MM.1S (cell line): ENCODE data around the gene DCTN5.

Source experiments
- DNase-seq: peaks from one replicate; pipeline ENCODE4 v3.0.0-alpha.2; 2015
- H2AFZ ChIP-seq: fragments of 300-600 bp; sonication (generic); 2 replicates; pipeline ENCODE4 v1.6.0; 2016; ENCODE audit warnings: antibody characterized with exemption, low read length
- H3F3A ChIP-seq: fragments of 300-600 bp; sonication (generic); 2 replicates; pipeline ENCODE4 v1.6.1; 2016; ENCODE audit warnings: mild to moderate bottlenecking, antibody characterized with exemption, low read length, moderate library complexity, mixed read lengths; ENCODE audit not compliant: insufficient read depth
- H3K27ac ChIP-seq: fragments of 300-600 bp; sonication (generic); 2 replicates; pipeline ENCODE4 v1.5.1; 2016; ENCODE audit warnings: mild to moderate bottlenecking, low read length
- H3K27me3 ChIP-seq: fragments of 300-600 bp; sonication (generic); replicated peaks from 2 replicates; pipeline ENCODE4 v1.6.0; 2016; ENCODE audit warnings: low read length; ENCODE audit not compliant: insufficient read depth
- H3K36me3 ChIP-seq: fragments of 300-600 bp; sonication (generic); replicated peaks from 2 replicates; pipeline ENCODE4 v1.6.1; 2016; ENCODE audit warnings: mild to moderate bottlenecking, low read length, mixed read lengths; ENCODE audit not compliant: insufficient read depth
- H3K4me1 ChIP-seq: fragments of 300-600 bp; sonication (generic); 2 replicates; pipeline ENCODE4 v1.6.1; 2016; ENCODE audit warnings: low read length, mixed read lengths
- H3K4me2 ChIP-seq: fragments of 300-600 bp; sonication (generic); 2 replicates; pipeline ENCODE4 v1.6.0; 2016; ENCODE audit warnings: low read depth, low read length
- H3K4me3 ChIP-seq: fragments of 300-600 bp; sonication (generic); 2 replicates; pipeline ENCODE4 v1.5.1; 2016; ENCODE audit warnings: low read length, mixed read lengths
- H3K79me2 ChIP-seq: fragments of 300-600 bp; sonication (generic); 2 replicates; pipeline ENCODE4 v1.6.1; 2016; ENCODE audit warnings: mixed run types, low read length, mixed read lengths
- H3K9ac ChIP-seq: fragments of 300-600 bp; sonication (generic); 2 replicates; pipeline ENCODE4 v1.6.1; 2016; ENCODE audit warnings: low read length, mixed read lengths
- H3K9me2 ChIP-seq: fragments of 300-600 bp; sonication (generic); replicated peaks from 2 replicates; pipeline ENCODE4 v1.6.1; 2016; ENCODE audit warnings: mild to moderate bottlenecking, low read length, mixed read lengths; ENCODE audit not compliant: insufficient read depth
- H3K9me3 ChIP-seq: fragments of 300-600 bp; sonication (generic); replicated peaks from 2 replicates; pipeline ENCODE4 v1.6.1; 2016; ENCODE audit warnings: mild to moderate bottlenecking, low read length, mixed read lengths; ENCODE audit not compliant: insufficient read depth
- H4K20me1 ChIP-seq: fragments of 300-600 bp; sonication (generic); 2 replicates; pipeline ENCODE4 v1.6.1; 2016; ENCODE audit warnings: mild to moderate bottlenecking, low read length, moderate library complexity, mixed read lengths; ENCODE audit not compliant: insufficient read depth
- CTCF ChIP-seq: fragments of 300-600 bp; sonication (generic); IDR thresholded peaks from 2 replicates; pipeline ENCODE4 v1.5.1; 2016; ENCODE audit warnings: antibody characterized with exemption, low read length, mixed read lengths
- EZH2 ChIP-seq: fragments of 300-600 bp; sonication (generic); optimal IDR thresholded peaks from 2 replicates; pipeline ENCODE3; 2017; ENCODE audit warnings: low read depth, mild to moderate bottlenecking, antibody characterized with exemption, low read length, mixed read lengths
- EZH2phosphoT487 ChIP-seq: fragments of 300-600 bp; sonication (generic); IDR thresholded peaks from 2 replicates; pipeline ENCODE4 v1.6.1; 2018; ENCODE audit warnings: antibody characterized with exemption, low read length

Gene DCTN5

DNA sequence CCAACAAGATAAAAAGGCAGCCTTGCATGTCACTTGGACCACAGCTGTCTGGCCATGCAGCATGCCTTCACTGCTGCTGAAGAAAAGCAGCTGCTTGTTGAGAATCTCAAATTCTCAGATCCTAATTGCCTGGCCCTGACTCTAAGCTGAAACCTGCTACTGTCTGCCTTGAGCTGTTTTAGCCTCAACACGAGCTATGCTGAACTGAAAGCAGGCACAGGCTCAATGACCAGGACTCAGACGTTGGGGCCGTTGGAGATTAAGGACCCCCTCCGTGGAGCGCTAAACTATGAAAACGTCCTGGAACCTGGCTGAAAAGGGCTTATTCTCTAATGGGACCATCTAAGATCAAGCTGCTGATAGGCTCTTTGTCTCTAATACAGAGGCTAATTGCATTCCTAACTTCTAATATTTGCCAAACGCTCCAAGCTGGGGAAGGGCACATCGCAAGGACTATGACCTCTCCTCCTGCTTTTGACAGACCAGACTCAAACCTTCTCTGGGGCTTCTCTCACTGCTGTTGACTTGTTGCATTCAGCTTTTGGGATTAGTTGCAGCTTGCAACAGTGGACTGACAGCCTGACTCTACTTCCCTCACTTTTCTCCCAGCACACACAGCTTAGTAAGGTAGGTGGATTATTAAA lies 32.8 kb downstream of the DCTN5 start:
- Histone ChIP-seq H3K4me2 (no peak overlapping the region), H3K36me3 (no peaks in the 10 kb centered on the region), H3F3A (no peaks in the 10 kb centered on the region), H3K27me3 (no peaks in the 10 kb centered on the region), H4K20me1 (no peaks in the 10 kb centered on the region), H3K9ac (no peak overlapping the region), H3K9me2 (no peaks in the 10 kb centered on the region), H3K4me3 (no peak overlapping the region), H3K79me2 (peaks cover 5% of the 10 kb centered on the region), H3K4me1 (0 out of 2 replicates have a peak, but pooled peaks cover 3% of the 10 kb centered on the region), H3K27ac (no peak overlapping the region), H2AFZ (no peak overlapping the region), H3K9me3 (no peaks in the 10 kb centered on the region)
- no peak for DNase-seq
- TF ChIP-seq EZH2phosphoT487 (no peak), EZH2 (no peak), CTCF (no peak)

DNA sequence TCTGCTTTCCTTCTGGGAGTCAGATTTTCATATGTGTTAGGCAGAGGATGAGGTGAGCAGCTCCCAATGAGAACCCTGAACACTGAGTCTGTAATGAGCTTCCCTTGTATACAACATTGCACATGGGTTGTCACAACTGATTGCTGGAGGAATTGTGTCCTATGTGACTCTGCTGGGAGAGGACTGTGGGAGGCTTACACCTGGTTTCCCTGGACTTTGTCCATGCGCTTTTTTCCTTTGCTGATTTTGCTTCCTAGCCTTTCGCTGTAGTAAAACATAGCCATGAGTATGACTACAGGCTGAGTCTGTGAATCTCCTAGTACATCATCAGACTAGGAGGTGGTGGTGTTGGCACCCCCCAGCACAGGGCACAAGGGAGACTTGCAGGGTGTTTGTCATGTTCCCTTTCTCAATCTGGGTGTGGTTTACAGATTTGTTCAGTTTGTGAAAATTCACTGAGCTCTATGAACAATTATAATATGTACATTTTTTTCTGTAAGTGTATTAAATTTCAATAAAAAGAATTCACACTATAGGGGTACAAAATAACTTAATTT lies 35.7 kb downstream of the DCTN5 start:
- Histone ChIP-seq H2AFZ (no peak overlapping the region), H3K9me3 (no peaks in the 10 kb centered on the region), H3K27ac (no peak overlapping the region), H4K20me1 (no peaks in the 10 kb centered on the region), H3K27me3 (no peaks in the 10 kb centered on the region), H3K9me2 (no peaks in the 10 kb centered on the region), H3F3A (no peaks in the 10 kb centered on the region; the same call in 1 of the 2 replicates), H3K4me1 (peaks cover 14% of the 10 kb centered on the region), H3K36me3 (peaks cover 7% of the 10 kb centered on the region; the same call in 1 of the 2 replicates), H3K79me2 (peaks cover 34% of the 10 kb centered on the region), H3K4me2 (no peak overlapping the region), H3K4me3 (no peak overlapping the region), H3K9ac (no peak overlapping the region)
- no peak for DNase-seq
- TF ChIP-seq CTCF (no peak), EZH2 (no peak), EZH2phosphoT487 (no peak)

DNA sequence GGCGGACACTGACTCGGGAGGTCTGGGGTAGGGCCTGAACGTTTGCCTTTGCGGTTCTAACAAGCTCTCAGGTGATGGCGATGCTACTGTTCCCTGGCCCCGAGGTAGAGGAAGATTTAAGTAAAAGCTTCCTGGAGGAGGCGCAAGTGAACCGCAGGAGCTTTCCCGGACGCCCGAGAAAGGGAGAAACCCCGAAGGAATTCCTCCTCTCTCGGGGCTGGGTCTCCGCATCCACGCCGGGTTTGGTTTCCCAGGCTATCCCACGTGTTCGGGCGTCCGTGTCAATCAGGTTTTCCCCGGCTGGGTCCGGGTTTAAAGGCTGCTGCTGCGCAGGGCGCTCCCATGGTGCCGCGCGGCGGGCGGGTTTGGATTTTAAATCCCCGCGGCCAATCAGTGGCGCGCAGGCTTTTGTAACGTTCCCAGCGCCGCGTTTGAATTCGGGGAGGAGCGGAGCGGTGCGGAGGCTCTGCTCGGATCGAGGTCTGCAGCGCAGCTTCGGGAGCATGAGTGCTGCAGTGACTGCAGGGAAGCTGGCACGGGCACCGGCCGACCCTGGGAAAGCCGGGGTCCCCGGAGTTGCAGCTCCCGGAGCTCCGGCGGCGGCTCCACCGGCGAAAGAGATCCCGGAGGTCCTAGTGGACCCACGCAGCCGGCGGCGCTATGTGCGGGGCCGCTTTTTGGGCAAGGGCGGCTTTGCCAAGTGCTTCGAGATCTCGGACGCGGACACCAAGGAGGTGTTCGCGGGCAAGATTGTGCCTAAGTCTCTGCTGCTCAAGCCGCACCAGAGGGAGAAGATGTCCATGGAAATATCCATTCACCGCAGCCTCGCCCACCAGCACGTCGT lies 37.4 kb downstream of the DCTN5 start, which contains the start of gene PLK1:
TSS of gene PLK1 (plus strand) at position 460 of the 844 bp plus-strand sequence. CDS start at position 504, 44 bp downstream.
- Histone ChIP-seq H3K9ac (peak within 1 kb of the TSS; percentile 71), H3K9me3 (no peaks in the 10 kb centered on the region), H3K4me2 (peak within 1 kb of the TSS; percentile 64), H3K27ac (peak within 1 kb of the TSS; percentile 7; the same call in 1 of the 2 replicates), H3K9me2 (no peaks in the 10 kb centered on the region), H3K27me3 (no peaks in the 10 kb centered on the region), H3F3A (no peaks in the 10 kb centered on the region; the same call in 1 of the 2 replicates), H2AFZ (peak within 1 kb of the TSS; percentile 59), H3K4me3 (peak within 1 kb of the TSS; percentile 99), H3K79me2 (peaks cover 48% of the 10 kb centered on the region), H3K4me1 (peaks cover 14% of the 10 kb centered on the region), H3K36me3 (peaks cover 7% of the 10 kb centered on the region; the same call in 1 of the 2 replicates), H4K20me1 (no peaks in the 10 kb centered on the region)
- DNase-seq: peak; percentile 94
- TF ChIP-seq EZH2: no peak
- TF ChIP-seq CTCF: peak; percentile 35
